HepG2 (cell line): ENCODE data around the gene ARL15. TPM values are rescaled to one million over a fixed set of nuclear protein-coding genes. Genes with fewer than 3 reads are reported as not detected.

Source experiments
- ATAC-seq: fragments of 200-7000 bp; cut with Tn5 transposase; 3 replicates; pipeline ENCODE4 v1.9.1; 2020; ENCODE audit warnings: mild to moderate bottlenecking, moderate library complexity
- BruUV-seq: library from RNA; stranded (reverse); fragments of 400-500 nt; replicated peaks from 2 replicates; lab custom pipeline; 2021; lab: Mats Ljungman, UMichigan
- CTCF ChIA-PET: fragments of 300-600 bp; formaldehyde crosslinking; extraction: SDS; loops from one replicate; lab custom pipeline; 2021; ENCODE audit warnings: low total read pairs, inconsistent platforms, low intra/inter-chr PET ratio; lab: Yijun Ruan, JAX
- POLR2A ChIA-PET: fragments of 350-600 bp; sonication (Branson Sonifier 250); formaldehyde crosslinking; loops from one replicate; lab custom pipeline; 2020; ENCODE audit warnings: antibody characterized with exemption, inconsistent platforms; lab: Yijun Ruan, JAX
- DNase-seq: peaks from one replicate; pipeline ENCODE4 v3.0.0-alpha.2; 2015; ENCODE audit warnings: low spot score
- FAIRE-seq: peaks from 3 replicates; lab custom pipeline; 2011; peaks lifted over from hg19 to GRCh38; lab: Jason Lieb, UNC
- H2AFZ ChIP-seq: one replicate; pipeline ENCODE4 v1.6.1; 2011; ENCODE audit warnings: low read length, inconsistent platforms
- H3K27ac ChIP-seq: fragments of 300-600 bp; 3 replicates; pipeline ENCODE4 v1.8.0; 2011; ENCODE audit warnings: mixed run types, mild to moderate bottlenecking, mixed read lengths, low read length, inconsistent platforms; ENCODE audit not compliant: insufficient read depth; ENCODE audit errors: extremely low read length
- H3K27me3 ChIP-seq, 2 experiments: fragments of 200-600 bp in 1 of 2; 2 replicates in 1 of 2; 3 replicates in 1 of 2; pipeline versions ENCODE4 v1.6.0 to v1.8.0; 2011; ENCODE audit warnings: low read length in 2 of 2, mild to moderate bottlenecking in 2 of 2, moderate library complexity in 2 of 2, inconsistent platforms in 1 of 2; ENCODE audit not compliant: insufficient read depth in 2 of 2, control insufficient read depth in 1 of 2
- H3K36me3 ChIP-seq, 2 experiments: fragments of 200-600 bp in 1 of 2; replicated peaks in 1 of 2; 2 replicates in 1 of 2; 3 replicates in 1 of 2; pipeline versions ENCODE4 v1.5.1 to v1.8.0; 2011; ENCODE audit warnings: low read length in 2 of 2, inconsistent platforms in 1 of 2; ENCODE audit not compliant: insufficient read depth in 2 of 2, control insufficient read depth in 1 of 2
- H3K4me1 ChIP-seq: 2 replicates; pipeline ENCODE4 v1.5.1; 2012; ENCODE audit warnings: low read length, inconsistent platforms; ENCODE audit not compliant: insufficient read depth
- H3K4me2 ChIP-seq: 2 replicates; pipeline ENCODE4 v1.6.0; 2011; ENCODE audit warnings: low read depth, low read length, inconsistent platforms
- H3K4me3 ChIP-seq, 3 experiments: fragments of 200-600 bp in 1 of 3; sonication (generic), shearing (Covaris generic) in 1 of 3; replicated peaks in 1 of 3; 2 replicates each; pipeline ENCODE4 v1.5.1; 2011 to 2016; ENCODE audit warnings: low read length in 3 of 3, inconsistent platforms in 2 of 3, low read depth in 2 of 3, mild to moderate bottlenecking in 2 of 3, control low read depth in 1 of 3, mixed read lengths in 1 of 3; ENCODE audit not compliant: insufficient read depth in 1 of 3
- H3K79me2 ChIP-seq: one replicate; pipeline ENCODE4 v1.6.1; 2011; ENCODE audit warnings: low read length, inconsistent platforms; ENCODE audit not compliant: insufficient read depth
- H3K9ac ChIP-seq: 2 replicates; pipeline ENCODE4 v1.6.0; 2011; ENCODE audit warnings: mild to moderate bottlenecking, low read depth, low read length, inconsistent platforms; ENCODE audit not compliant: insufficient read depth
- H3K9me3 ChIP-seq: 2 replicates; pipeline ENCODE4 v1.5.1; 2012; ENCODE audit warnings: mild to moderate bottlenecking, low read length
- H4K20me1 ChIP-seq: 2 replicates; pipeline ENCODE4 v1.6.0; 2011; ENCODE audit warnings: inconsistent platforms, mild to moderate bottlenecking, low read length, moderate library complexity; ENCODE audit not compliant: insufficient read depth
- BCL6 ChIP-seq: IDR thresholded peaks from 2 replicates; pipeline ENCODE4 v1.6.1; 2016; ENCODE audit warnings: missing genetic modification reagents, missing compliant biosample characterization
- FOXA3 ChIP-seq: IDR thresholded peaks from 2 replicates; pipeline ENCODE4 v1.6.1; 2016; ENCODE audit warnings: missing genetic modification reagents, missing compliant biosample characterization
- FOXK2 ChIP-seq: fragments of 450-650 bp; IDR thresholded peaks from 2 replicates; pipeline ENCODE4 v1.6.1; 2016
- KDM1A ChIP-seq: IDR thresholded peaks from 2 replicates; pipeline ENCODE4 v1.6.1; 2016; ENCODE audit warnings: missing compliant biosample characterization
- NCOA2 ChIP-seq: sonication (generic); formaldehyde crosslinking; IDR thresholded peaks from 2 replicates; pipeline ENCODE4 v1.8.0; 2022; ENCODE audit warnings: inconsistent platforms
- SRF ChIP-seq: IDR thresholded peaks from 2 replicates; pipeline ENCODE4 v1.6.1; 2011; ENCODE audit warnings: mild to moderate bottlenecking, low read depth, low read length, moderate library complexity
- ZNF768 ChIP-seq: sonication (generic); formaldehyde crosslinking; IDR thresholded peaks from 2 replicates; pipeline ENCODE4 v1.4.0; 2020; ENCODE audit warnings: missing genetic modification reagents
- ZSCAN20 ChIP-seq: sonication (generic); formaldehyde crosslinking; IDR thresholded peaks from 2 replicates; pipeline ENCODE4 v1.4.0; 2020; ENCODE audit warnings: missing genetic modification reagents, mild to moderate bottlenecking, borderline replicate concordance
- WGBS: methylation state at CpG from one replicate; pipeline ENCODE4 v1.1.6; 2017; ENCODE audit warnings: low lambda C conversion rate; 5-methylcytosine and 5-hydroxymethylcytosine counted together
- in situ Hi-C: cut with HindIII; loops from 2 replicates; pipeline ENCODE4 v1.10.0; 2017; ENCODE audit warnings: low pct_unique_long_range_greater_than_20kb; ENCODE audit not compliant: extremely low pct_ligation_motif_present
- intact Hi-C: fragments of 100-400 bp; cut with micrococcal nuclease; formaldehyde crosslinking; loops from one replicate; pipeline ENCODE4 v1.10.0; 2022; ENCODE audit not compliant: unreplicated experiment
- polyA plus RNA-seq, 8 experiments: library from polyadenylated mRNA; depleted of rRNA in 3 of 8; stranded (reverse) in 7 of 8; unstranded in 1 of 8; fragments of >200 nt; fragmentation: Illumina TruSeq in 4 of 8; extraction: Trizol in 4 of 8; gene quantifications; 2 replicates each; pipeline versions ENCODE4 v1.2.1 to v1.2.3, GENCODE V29; 2011 to 2016; ENCODE audit warnings: low read depth in 4 of 8, missing spikeins in 1 of 8, mixed read lengths in 1 of 8; ENCODE audit not compliant: insufficient read depth in 1 of 8
- total RNA-seq, 5 experiments: library from RNA; depleted of rRNA; stranded (reverse); fragments of >200 nt; fragmentation: Illumina TruSeq; extraction: Trizol; gene quantifications; 2 replicates each; pipeline ENCODE4 v1.2.3, GENCODE V29; 2016; ENCODE audit warnings: low read depth in 1 of 5
- TF ChIP-seq, protein P1 (sequence below): sonication (generic); formaldehyde crosslinking; IDR thresholded peaks from 2 replicates; pipeline ENCODE4 v1.8.0; 2022; ENCODE audit warnings: mild to moderate bottlenecking, missing genetic modification reagents, moderate library complexity
- TF ChIP-seq, protein P2 (sequence below): sonication (generic); formaldehyde crosslinking; IDR thresholded peaks from 2 replicates; pipeline ENCODE4 v1.8.1; 2022; ENCODE audit warnings: mild to moderate bottlenecking, missing genetic modification reagents
- TF ChIP-seq, protein P3 (sequence below): sonication (generic); formaldehyde crosslinking; IDR thresholded peaks from 2 replicates; pipeline ENCODE4 v1.9.0; 2021; ENCODE audit warnings: missing genetic modification reagents, borderline replicate concordance
- TF ChIP-seq, protein P4 (sequence below): IDR thresholded peaks from 2 replicates; pipeline ENCODE4 v1.6.1; 2016; ENCODE audit warnings: control low read depth
- TF ChIP-seq, protein P5 (sequence below): sonication (generic); formaldehyde crosslinking; IDR thresholded peaks from 2 replicates; pipeline ENCODE4 v1.4.0; 2020; ENCODE audit warnings: mild to moderate bottlenecking, missing genetic modification reagents

The ARL15 gene
- total and polyA plus RNA-seq, 2 of the 13 experiments (the other 11 are each of a cell fraction or from before 2014, with no cell fraction given), result 2.5 to 7.7 TPM

DNA sequence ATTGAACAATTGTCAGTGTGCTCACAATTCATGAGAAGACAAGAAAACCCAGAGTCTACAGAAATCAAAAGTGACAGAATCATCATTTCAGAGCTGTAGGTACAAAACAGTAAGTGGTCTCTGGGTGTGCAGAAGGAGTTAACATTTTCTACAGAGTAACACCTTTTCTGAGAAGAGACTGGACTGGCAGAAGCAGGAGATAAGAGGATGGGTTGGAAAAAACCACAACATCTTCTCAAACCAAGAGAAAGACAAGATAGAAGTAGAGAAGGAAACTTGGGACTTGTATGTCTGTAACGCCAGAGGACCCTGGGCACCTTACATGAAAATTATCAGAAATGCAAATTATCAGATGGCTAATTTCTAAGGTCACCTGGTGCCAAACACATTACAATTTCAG is 82.6 kb downstream of the ARL15 start:
- in situ Hi-C loops, result loop anchor here (10.0 kb wide), 1 partner anchor 1053 kb away; no protein-coding TSS in a partner anchor
- CTCF ChIA-PET, result no interaction called here

More for the DNA sequence above, 82.6 kb downstream of the ARL15 start:
- Histone ChIP-seq H3K9ac (no peak overlapping the region), H3K4me1 (no peaks in the 10 kb centered on the region), H2AFZ (no peak overlapping the region), H3K27ac (no peak overlapping the region), H4K20me1 (no peaks in the 10 kb centered on the region), H3K36me3 (no peaks in the 10 kb centered on the region), H3K79me2 (no peaks in the 10 kb centered on the region), H3K27me3 (no peaks in the 10 kb centered on the region), H3K4me3 (no peak overlapping the region), H3K9me3 (no peaks in the 10 kb centered on the region), H3K4me2 (no peak overlapping the region)
- POLR2A ChIA-PET, result no interaction called here
- BruUV-seq, result no TSS peak
- 68% methylated on average over 1 of the region's 1 CpG for WGBS
- ATAC-seq (no peak), DNase-seq (no peak), FAIRE-seq (no peak)
- TF ChIP-seq, protein P1, sequence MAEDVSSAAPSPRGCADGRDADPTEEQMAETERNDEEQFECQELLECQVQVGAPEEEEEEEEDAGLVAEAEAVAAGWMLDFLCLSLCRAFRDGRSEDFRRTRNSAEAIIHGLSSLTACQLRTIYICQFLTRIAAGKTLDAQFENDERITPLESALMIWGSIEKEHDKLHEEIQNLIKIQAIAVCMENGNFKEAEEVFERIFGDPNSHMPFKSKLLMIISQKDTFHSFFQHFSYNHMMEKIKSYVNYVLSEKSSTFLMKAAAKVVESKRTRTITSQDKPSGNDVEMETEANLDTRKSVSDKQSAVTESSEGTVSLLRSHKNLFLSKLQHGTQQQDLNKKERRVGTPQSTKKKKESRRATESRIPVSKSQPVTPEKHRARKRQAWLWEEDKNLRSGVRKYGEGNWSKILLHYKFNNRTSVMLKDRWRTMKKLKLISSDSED (CRISPR knock-in tag), result no peak
- TF ChIP-seq KDM1A (CRISPR knock-in tag) (no peak), FOXA3 (no peak), ZNF768 (no peak), NCOA2 (no peak), BCL6 (CRISPR knock-in tag) (no peak), ZSCAN20 (CRISPR knock-in tag) (no peak), SRF (no peak), FOXK2 (no peak)
- TF ChIP-seq, protein P2, sequence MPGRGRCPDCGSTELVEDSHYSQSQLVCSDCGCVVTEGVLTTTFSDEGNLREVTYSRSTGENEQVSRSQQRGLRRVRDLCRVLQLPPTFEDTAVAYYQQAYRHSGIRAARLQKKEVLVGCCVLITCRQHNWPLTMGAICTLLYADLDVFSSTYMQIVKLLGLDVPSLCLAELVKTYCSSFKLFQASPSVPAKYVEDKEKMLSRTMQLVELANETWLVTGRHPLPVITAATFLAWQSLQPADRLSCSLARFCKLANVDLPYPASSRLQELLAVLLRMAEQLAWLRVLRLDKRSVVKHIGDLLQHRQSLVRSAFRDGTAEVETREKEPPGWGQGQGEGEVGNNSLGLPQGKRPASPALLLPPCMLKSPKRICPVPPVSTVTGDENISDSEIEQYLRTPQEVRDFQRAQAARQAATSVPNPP (CRISPR knock-in tag), result no peak
- TF ChIP-seq, protein P3, sequence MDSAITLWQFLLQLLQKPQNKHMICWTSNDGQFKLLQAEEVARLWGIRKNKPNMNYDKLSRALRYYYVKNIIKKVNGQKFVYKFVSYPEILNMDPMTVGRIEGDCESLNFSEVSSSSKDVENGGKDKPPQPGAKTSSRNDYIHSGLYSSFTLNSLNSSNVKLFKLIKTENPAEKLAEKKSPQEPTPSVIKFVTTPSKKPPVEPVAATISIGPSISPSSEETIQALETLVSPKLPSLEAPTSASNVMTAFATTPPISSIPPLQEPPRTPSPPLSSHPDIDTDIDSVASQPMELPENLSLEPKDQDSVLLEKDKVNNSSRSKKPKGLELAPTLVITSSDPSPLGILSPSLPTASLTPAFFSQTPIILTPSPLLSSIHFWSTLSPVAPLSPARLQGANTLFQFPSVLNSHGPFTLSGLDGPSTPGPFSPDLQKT (CRISPR knock-in tag), result no peak
- TF ChIP-seq, protein P4, sequence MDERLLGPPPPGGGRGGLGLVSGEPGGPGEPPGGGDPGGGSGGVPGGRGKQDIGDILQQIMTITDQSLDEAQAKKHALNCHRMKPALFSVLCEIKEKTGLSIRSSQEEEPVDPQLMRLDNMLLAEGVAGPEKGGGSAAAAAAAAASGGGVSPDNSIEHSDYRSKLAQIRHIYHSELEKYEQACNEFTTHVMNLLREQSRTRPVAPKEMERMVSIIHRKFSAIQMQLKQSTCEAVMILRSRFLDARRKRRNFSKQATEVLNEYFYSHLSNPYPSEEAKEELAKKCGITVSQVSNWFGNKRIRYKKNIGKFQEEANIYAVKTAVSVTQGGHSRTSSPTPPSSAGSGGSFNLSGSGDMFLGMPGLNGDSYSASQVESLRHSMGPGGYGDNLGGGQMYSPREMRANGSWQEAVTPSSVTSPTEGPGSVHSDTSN, result no peak
- TF ChIP-seq, protein P5, sequence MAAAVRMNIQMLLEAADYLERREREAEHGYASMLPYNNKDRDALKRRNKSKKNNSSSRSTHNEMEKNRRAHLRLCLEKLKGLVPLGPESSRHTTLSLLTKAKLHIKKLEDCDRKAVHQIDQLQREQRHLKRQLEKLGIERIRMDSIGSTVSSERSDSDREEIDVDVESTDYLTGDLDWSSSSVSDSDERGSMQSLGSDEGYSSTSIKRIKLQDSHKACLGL (CRISPR knock-in tag), result no peak
- intact Hi-C loops, result loop anchor here (10.0 kb wide), 1 partner anchor 263 kb away; no protein-coding TSS in a partner anchor
